Keratinocyte (primary cell): ENCODE results near the gene DNAH17. TPM values are rescaled to one million over a fixed set of nuclear protein-coding genes. Genes with fewer than 3 reads are reported as not detected.

Experiments
- DNase-seq: peaks from one replicate; pipeline ENCODE4 v3.0.0-alpha.2; 2011; ENCODE audit warnings: low read depth, missing footprints, low spot score
- FAIRE-seq: peaks from 2 replicates; lab custom pipeline; 2011; peaks lifted over from hg19 to GRCh38; lab: Jason Lieb, UNC
- H2AFZ ChIP-seq: 2 replicates; pipeline ENCODE4 v1.6.0; 2012; ENCODE audit warnings: low read length, control low read depth, inconsistent platforms; ENCODE audit not compliant: control insufficient read depth
- H3K27ac ChIP-seq: 2 replicates; pipeline ENCODE4 v1.5.1; 2011; ENCODE audit warnings: low read length; ENCODE audit not compliant: control insufficient read depth, insufficient read depth
- H3K27me3 ChIP-seq: 3 replicates; pipeline ENCODE4 v1.6.0; 2011; ENCODE audit warnings: low read length; ENCODE audit not compliant: control insufficient read depth, insufficient read depth; ENCODE audit errors: extremely low read depth
- H3K36me3 ChIP-seq, 2 experiments: 2 replicates in 1 of 2; 3 replicates in 1 of 2; pipeline ENCODE4 v1.5.1; 2011; ENCODE audit warnings: low read length in 2 of 2, mild to moderate bottlenecking in 1 of 2; ENCODE audit not compliant: control insufficient read depth in 2 of 2, insufficient read depth in 2 of 2; ENCODE audit errors: extremely low read depth in 1 of 2
- H3K4me1 ChIP-seq: 3 replicates; pipeline ENCODE4 v1.5.1; 2011; ENCODE audit warnings: low read length; ENCODE audit not compliant: control insufficient read depth, insufficient read depth; ENCODE audit errors: extremely low read depth
- H3K4me2 ChIP-seq: 3 replicates; pipeline ENCODE4 v1.6.0; 2011; ENCODE audit warnings: low read depth, low read length; ENCODE audit not compliant: control insufficient read depth, insufficient read depth; ENCODE audit errors: extremely low read depth
- H3K4me3 ChIP-seq, 3 experiments: fragments of 200-600 bp in 1 of 3; sonication (generic) in 1 of 3; 2 replicates in 2 of 3; 3 replicates in 1 of 3; pipeline ENCODE4 v1.5.1; 2011 to 2016; ENCODE audit warnings: low read length in 3 of 3, mild to moderate bottlenecking in 3 of 3, control low read depth in 2 of 3, inconsistent platforms in 1 of 3, low read depth in 1 of 3, mixed read lengths in 1 of 3, mixed run types in 1 of 3, moderate library complexity in 1 of 3; ENCODE audit not compliant: control insufficient read depth in 2 of 3, insufficient read depth in 2 of 3; ENCODE audit errors: extremely low read depth in 1 of 3
- H3K79me2 ChIP-seq: 2 replicates; pipeline ENCODE4 v1.6.0; 2012; ENCODE audit warnings: low read length; ENCODE audit not compliant: control insufficient read depth, insufficient read depth
- H3K9ac ChIP-seq: 3 replicates; pipeline ENCODE4 v1.6.0; 2011; ENCODE audit warnings: low read length; ENCODE audit not compliant: control insufficient read depth, insufficient read depth; ENCODE audit errors: extremely low read depth
- H3K9me1 ChIP-seq: 3 replicates; pipeline ENCODE4 v1.6.0; 2011; ENCODE audit warnings: low read length; ENCODE audit not compliant: control insufficient read depth, insufficient read depth; ENCODE audit errors: extremely low read depth
- H3K9me3 ChIP-seq: 2 replicates; pipeline ENCODE4 v1.5.1; 2012; ENCODE audit warnings: low read depth, low read length; ENCODE audit not compliant: control insufficient read depth
- H4K20me1 ChIP-seq: 3 replicates; pipeline ENCODE4 v1.6.0; 2011; ENCODE audit warnings: low read length; ENCODE audit not compliant: control insufficient read depth, insufficient read depth; ENCODE audit errors: extremely low read depth
- CTCF ChIP-seq, 3 experiments: IDR thresholded peaks in 1 of 3; conservative IDR thresholded peaks in 1 of 3; optimal IDR thresholded peaks in 1 of 3; 2 replicates in 2 of 3; 3 replicates in 1 of 3; pipeline versions ENCODE3 to v1.5.1; 2011; ENCODE audit warnings: low read length in 3 of 3, mild to moderate bottlenecking in 3 of 3, moderate library complexity in 2 of 3, control low read depth in 1 of 3, inconsistent platforms in 1 of 3; ENCODE audit not compliant: insufficient read depth in 2 of 3; ENCODE audit errors: extremely low read depth in 1 of 3
- EZH2 ChIP-seq: IDR thresholded peaks from one replicate; pipeline ENCODE4 v1.6.1; 2012; ENCODE audit warnings: inconsistent platforms, mild to moderate bottlenecking, low read length, moderate library complexity
- dilution Hi-C: fragments of 300-500 bp; cut with MboI; formaldehyde crosslinking; loops from one replicate; pipeline ENCODE4 v1.7.0; 2020; ENCODE audit warnings: low sequenced_read_pairs; ENCODE audit not compliant: extremely low pct_ligation_motif_present
- polyA plus RNA-seq, 5 experiments: library from polyadenylated mRNA; depleted of rRNA in 3 of 5; stranded (reverse) in 3 of 5; stranded (forward) in 1 of 5; unstranded in 1 of 5; fragments of >200 nt; gene quantifications; 1 replicate in 1 of 5; 2 replicates in 3 of 5; 3 replicates in 1 of 5; pipeline versions ENCODE4 v1.2.1 to v1.2.3, GENCODE V29; 2011 to 2012; ENCODE audit warnings: missing spikeins in 2 of 5, low read depth in 1 of 5, low replicate concordance in 1 of 5

Gene DNAH17
- polyA plus RNA-seq, 1 donor (not counting 4 experiments of a cell fraction or from before 2014, with no cell fraction given): 0.16 TPM

DNA sequence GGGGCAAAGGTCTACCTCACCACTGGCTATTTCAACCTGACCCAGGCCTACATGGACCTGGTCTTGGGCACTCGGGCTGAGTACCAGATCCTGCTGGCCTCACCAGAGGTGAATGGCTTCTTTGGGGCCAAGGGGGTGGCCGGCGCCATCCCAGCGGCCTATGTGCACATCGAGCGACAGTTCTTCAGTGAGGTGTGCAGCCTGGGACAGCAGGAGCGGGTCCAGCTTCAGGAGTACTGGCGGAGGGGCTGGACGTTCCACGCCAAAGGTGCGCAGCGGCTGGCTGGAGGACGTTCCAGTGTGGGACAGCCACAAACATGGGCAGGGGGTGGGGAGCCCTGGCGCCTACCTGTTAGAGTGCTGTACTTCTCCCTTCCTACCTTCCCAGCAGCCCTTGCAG is 173.4 kb downstream of the DNAH17 start:
- Histone ChIP-seq H3K4me3 (no peak overlapping the region), H3K27ac (no peak overlapping the region), H3K9me1 (peaks cover 13% of the 10 kb centered on the region), H3K9me3 (no peaks in the 10 kb centered on the region), H3K9ac (no peak overlapping the region), H3K36me3 (peaks cover 35 to 45% of the 10 kb centered on the region in 2 experiments), H3K27me3 (no peaks in the 10 kb centered on the region), H3K4me1 (peaks cover 43% of the 10 kb centered on the region), H3K4me2 (no peak overlapping the region), H2AFZ (no peak overlapping the region), H4K20me1 (peaks cover 20% of the 10 kb centered on the region), H3K79me2 (peaks cover 22% of the 10 kb centered on the region)
- DNase-seq (no peak), FAIRE-seq (no peak)
- dilution Hi-C loops: no loop called here
- no peak for TF ChIP-seq CTCF (optimal IDR thresholded peaks at IDR 0.05 in 1 of 3, IDR thresholded peaks at IDR 0.05 in 1 of 3, conservative IDR thresholded peaks at IDR 0.05 in 1 of 3; ENCODE audit: extremely low read depth in 1 of 3, insufficient read depth in 2 of 3, low read length in 3 of 3)
- TF ChIP-seq EZH2: no peak

DNA sequence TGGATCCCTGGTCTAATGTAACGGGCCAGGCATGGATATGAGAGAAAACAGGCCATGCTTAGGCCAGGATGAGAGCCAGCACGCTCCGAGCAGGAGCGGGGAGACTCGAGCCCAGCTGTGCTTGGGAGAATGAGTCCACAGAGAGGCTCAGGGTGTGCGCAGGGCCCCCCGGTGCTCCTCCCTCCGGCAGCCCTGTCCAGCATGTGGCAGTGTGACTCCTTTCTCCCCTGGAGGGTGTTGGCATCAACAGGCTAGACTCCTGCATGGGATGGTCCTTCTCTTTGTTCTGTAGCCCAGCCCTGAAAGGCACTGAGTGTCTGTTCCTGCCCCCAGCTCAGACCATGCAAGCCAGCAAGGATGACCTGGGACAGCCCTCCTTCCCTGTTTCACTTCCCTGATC is 175.3 kb downstream of the DNAH17 start:
- H3K4me3 ChIP-seq: no peak overlapping the region
- no peak overlapping the region for H2AFZ ChIP-seq
- no peak overlapping the region for H3K27ac ChIP-seq
- DNase-seq: no peak
- peaks cover 42 to 50% of the 10 kb centered on the region in 2 experiments for H3K36me3 ChIP-seq
- H3K9me1 ChIP-seq: no peaks in the 10 kb centered on the region
- TF ChIP-seq EZH2 (no peak), CTCF (optimal IDR thresholded peaks at IDR 0.05 in 1 of 3, IDR thresholded peaks at IDR 0.05 in 1 of 3, conservative IDR thresholded peaks at IDR 0.05 in 1 of 3; ENCODE audit: extremely low read depth in 1 of 3, insufficient read depth in 2 of 3, low read length in 3 of 3) (no peak)
- peaks cover 24% of the 10 kb centered on the region for H3K4me1 ChIP-seq
- dilution Hi-C loops: no loop called here
- peaks cover 10% of the 10 kb centered on the region for H3K79me2 ChIP-seq
- no peak overlapping the region for H3K4me2 ChIP-seq
- no peak for FAIRE-seq
- H3K9ac ChIP-seq: no peak overlapping the region
- H4K20me1 ChIP-seq: peaks cover 10% of the 10 kb centered on the region
- no peaks in the 10 kb centered on the region for H3K27me3 ChIP-seq
- H3K9me3 ChIP-seq: no peaks in the 10 kb centered on the region
